GM19035 (cell line): ENCODE results near the gene NFIC.
"Not testable (repeated sequence)": the region's sequence is repeated elsewhere in the genome, so short reads cannot be mapped to it uniquely, and the experiment has no call there.

Experiments used
- ATAC-seq: cut with Tn5 transposase; IDR thresholded peaks from one replicate; pipeline ENCODE4 v1.9.1; 2021; ENCODE audit not compliant: unreplicated experiment

Gene NFIC

DNA sequence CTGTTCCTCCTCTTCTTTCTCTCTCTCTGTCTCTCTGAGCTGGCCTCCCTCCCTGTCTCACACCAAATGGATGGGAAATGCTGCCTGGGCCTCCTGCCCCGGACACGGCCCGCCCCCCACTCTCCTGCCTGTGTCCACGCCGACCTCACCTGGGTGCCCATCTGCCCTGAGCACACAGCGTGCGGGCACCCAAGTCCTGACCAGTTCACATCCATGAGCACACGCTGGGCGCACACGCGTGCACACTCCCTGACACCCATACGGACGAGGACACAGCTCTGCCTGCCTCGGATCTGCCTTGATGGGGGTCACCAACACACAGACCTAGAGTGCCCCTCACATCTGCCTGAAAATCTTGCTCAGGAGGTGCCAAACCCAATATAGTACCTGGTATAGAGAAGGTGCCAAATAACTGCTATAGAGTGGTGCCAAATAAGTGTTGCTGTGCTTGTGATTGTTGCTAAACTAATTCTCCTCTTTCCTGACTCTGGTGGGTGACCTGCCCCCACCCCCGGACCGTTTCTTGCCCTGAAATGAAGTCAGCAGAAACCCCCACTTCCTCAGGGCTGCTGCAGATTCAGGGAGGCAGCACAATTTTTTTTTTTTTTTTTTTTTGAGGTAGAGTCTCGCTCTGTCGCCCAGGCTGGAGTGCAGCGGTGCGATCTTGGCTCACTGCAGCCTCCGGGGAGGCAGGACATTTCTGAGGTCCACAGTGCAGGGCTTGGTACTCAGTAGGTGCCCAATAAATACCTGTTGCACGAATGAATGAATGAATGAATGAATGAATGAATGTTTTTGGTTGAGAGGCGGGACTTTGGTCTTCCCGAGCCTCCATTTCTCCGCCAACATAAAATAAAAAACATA, 4.6 kb downstream of the NFIC start:
- ATAC-seq: no peak

DNA sequence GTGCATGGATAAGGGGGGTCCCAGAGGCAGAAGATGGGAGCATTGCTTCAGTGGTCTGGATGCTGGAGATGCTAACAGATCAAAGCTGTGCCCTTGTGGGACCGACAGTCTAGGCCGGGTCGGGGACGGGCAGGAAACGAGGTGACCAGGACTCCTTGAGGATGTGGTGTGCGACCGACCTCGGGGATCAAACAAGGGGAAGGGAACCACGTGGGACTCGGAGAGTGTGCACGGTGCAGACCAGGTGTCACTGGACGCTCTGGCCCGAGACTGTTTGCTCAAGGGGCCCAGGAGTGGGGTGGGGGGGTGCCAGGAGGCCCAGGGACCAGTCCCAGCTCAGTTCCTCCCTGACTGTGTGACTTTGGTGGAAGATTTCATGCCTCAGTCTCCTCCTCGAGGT, 6.0 kb downstream of the NFIC start:
- no peak for ATAC-seq

DNA sequence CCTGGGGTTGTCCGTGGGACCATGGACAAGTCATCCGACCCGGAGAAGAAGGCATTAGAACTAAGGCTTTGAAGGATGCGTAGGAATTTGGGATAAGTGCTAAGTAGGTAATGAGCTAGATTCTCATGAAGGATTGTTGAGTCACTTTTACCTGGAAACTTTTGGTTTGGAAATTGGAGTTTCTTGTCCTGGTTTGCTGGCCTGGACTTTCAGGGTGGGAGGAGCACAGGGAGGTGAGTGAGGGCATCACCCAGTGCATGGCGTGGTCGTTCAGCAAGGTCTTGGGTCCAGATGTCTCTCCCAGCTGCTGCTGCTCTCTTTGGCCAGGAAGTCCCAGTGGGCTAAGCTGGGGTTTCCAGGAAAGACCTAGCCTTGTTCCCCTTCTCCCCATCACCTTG, 7.6 kb downstream of the NFIC start:
- ATAC-seq: no peak

DNA sequence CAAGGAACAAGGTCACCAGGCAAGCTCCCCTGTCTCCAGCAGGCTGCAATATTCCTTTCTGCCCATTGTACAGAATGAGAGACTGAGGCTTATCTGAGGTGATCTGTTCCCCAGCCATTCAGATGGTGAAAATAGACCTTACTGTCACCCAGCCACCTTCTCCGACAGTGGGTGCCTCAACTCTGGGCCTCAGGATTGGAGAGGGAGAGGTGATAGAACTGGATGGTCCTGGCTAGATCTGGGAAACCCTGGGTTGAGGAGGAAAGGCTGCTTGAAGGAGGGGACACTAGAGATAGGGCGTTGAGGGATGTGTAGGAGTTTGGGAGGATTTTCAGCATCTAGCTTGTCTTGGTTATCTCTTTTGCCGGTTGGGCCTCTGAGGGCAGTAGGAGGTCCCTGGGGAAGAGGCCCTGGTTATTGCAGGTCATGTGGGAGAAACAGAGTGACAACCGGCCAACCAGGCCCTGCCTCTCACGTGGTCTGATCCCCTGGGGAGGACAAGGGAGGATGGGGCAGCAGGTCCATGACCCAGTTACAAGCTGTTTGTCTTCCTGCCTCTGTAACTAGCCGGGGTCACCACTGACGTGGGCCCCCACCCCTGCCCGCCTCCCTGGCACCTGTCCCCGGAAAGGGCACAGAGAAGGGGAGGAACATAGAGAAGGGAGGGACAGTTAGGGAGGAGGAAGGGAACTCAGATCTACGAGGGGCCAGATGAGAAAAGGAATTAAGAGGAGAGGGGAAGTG, 8.2 kb downstream of the NFIC start:
- no peak for ATAC-seq

DNA sequence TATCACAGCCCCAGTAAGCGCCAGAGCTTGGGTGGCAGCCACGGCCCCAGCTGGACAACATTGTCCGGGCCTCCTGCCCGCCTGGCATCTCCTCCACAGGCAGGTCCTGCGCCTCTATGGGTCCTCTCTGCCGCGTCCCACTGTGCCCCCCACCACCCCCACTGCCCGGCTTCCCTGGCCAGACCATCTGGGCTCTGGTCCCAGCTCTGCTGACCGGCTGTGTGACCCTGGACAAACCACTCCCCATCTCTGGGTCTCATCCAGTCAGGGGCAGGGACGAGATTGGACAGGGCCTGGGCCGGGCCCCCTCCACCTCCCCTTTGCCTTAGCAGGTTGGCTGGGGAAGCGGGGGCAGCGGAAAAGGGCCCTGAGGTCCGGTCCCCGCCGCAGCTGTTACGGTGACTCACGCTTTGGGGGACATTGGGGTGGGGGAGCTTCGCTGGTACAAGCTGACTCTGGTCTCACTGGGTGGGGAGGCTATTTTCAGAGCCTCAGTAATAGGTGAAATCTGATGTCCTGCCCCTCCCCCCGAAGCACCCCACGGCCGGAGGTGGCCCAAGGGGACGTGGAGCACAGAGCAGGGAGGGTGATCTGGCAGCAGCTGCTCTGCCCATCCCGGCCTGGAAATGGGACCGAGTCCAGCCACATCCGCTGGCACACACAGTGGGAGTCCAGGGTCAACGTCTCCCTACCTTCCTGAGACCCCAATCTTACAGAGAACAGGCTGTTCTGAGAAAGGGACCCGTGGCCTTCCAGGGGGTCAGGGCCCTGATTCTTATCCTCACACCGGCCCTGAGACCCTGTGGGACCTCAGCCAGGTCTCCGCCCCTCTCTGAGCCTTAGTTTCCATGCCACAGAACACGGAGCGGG, 9.1 kb downstream of the NFIC start:
- ATAC-seq: no peak

DNA sequence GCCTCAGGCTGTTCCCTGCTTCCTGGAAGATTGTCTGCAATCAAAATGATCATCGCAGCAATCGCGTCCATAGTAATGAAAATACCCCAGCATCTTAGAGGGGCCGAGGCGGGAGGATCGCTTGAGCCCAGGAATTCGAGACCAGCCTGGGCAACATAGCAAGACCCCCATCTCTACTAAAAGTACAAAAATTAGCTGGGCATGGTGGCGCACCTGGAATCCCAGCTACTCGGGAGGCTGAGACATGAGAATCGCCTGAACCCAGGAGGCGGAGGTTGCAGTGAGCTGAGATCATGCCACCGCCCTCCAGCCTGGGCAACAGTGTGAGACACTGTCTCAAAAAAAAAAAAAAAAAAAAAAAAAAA, 9.7 kb downstream of the NFIC start:
- ATAC-seq: not testable (repeated sequence)

DNA sequence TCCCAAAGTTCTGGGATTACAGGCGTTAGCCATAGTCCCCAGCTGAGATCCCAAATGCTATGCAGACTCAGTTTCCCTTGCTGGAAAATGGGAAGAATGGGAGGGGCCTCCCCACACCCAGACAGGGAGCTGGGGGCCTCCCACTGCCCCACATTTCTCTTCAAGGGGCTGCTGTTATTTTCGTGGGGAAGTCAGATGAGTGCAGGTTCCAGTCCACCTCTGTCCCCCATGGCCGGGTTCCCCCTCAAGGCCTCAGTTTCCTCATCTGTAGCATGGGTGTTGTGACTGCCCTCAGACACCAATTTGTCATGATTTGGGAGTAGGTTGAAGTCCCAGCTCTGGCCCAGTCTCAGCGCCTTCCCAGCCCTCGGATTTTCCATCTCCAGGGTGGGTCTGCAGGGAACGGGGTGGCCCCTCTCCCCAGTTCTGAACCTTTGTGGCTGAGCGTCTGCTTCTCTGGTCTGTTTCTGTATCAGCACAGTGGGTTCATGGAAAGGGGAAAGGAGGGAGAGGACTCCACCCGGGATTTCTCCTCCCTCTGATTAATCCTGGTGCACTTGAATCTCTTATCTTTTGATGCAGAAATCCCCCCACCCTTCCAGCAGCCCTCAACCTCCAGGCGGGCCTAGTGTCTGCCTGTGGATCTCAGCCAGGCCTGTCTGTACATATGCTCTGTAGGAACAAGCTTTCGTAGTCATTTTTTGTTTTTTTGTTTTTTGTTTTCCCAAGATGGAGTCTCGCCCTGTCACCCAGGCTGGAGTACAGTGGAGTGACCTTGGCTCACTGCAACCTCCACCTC, 12.2 kb downstream of the NFIC start:
- no peak for ATAC-seq

DNA sequence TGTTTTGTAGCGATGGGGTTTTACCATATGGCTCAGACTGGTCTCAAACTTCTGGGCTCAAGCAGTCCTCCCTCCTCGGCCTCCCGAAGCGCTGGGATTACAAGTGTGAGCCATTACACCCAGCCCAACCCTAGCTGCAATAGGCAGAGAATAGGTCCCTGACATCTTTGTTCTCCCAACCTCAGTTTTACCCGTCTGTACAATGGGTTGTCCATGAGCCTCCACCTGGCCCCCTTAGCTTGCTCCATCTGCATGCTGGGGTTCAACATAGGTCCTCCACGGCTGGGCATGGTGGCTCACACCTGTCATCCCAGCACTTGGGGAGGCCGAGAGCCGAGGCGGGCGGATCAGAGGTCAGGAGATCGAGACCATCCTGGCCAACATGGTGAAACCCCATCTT, 14.4 kb downstream of the NFIC start:
- no peak for ATAC-seq

DNA sequence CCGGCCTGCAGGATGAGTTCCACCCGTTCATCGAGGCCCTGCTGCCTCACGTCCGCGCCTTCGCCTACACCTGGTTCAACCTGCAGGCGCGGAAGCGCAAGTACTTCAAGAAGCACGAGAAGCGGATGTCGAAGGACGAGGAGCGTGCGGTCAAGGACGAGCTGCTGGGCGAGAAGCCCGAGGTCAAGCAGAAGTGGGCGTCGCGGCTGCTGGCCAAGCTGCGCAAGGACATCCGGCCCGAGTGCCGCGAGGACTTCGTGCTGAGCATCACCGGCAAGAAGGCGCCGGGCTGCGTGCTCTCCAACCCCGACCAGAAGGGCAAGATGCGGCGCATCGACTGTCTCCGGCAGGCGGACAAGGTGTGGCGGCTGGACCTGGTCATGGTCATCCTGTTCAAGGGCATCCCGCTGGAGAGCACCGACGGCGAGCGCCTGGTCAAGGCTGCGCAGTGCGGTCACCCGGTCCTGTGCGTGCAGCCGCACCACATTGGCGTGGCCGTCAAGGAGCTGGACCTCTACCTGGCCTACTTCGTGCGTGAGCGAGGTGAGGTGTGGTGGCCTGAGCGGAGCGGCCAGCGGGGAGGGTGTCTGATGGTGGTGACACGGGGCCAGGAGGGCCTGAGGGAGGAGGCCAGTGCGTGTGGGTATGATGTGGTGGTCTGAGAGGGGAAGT, 15.5 kb downstream of the NFIC start:
- no peak for ATAC-seq

DNA sequence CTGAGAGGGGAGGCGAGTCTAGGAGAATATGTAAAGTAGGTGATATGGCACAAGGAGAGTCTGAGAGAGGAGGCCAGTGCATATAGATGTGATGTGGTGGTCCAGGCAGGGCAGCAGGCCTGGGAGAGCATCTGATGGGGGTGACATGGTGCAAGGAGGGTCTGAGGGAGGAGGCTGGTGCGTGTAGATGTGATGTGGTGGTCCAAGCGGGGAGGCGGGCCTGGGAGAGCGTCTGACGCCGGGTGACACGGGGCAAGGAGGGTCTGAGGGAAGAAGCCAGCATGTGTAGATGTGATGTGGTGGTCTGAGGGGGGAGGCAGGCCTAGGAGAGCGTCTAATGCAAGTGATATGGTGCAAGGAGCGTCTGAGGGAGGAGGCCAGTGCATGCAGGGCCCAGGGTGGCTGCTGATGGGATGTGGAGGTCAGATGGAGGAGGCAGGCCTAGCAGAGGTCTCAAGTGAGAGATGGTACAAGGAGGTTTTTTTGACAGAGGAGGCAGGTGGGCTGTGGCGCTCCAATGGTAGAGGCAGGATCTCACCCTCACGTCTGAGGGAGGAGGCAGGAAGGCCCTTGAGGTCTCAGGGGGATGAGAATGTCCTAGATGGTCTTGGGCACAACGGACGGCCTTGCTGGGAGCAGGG, 16.2 kb downstream of the NFIC start:
- no peak for ATAC-seq

DNA sequence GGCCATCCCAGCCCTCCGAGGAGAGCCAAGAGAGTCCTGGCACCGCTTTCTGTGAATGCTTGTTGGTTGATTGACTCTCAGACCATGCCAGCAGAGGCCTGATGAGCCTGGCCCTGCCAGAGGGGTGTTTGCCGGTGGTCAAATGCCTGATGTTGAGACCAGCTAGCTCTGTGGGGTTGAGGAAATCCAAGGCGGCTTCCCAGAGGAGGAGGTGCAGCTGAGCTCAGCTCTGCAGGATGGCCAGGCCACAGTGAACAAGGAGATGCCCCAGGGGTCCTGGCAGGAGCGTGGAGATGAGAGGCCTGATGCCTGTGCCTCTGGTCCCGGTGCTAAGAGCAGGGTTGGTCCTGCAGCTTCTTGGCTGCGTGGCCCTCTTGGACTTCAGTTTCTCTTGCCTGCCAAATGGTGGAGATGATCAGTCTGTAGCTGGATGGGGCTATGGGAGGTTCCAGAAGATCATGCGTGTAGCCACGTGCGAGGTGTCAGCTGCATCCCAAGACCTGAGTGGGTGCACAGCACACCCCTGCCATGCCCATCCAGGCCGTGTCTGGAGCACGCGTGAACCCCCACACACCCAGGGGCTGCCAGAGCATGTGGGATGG, 16.8 kb downstream of the NFIC start:
- ATAC-seq: no peak

DNA sequence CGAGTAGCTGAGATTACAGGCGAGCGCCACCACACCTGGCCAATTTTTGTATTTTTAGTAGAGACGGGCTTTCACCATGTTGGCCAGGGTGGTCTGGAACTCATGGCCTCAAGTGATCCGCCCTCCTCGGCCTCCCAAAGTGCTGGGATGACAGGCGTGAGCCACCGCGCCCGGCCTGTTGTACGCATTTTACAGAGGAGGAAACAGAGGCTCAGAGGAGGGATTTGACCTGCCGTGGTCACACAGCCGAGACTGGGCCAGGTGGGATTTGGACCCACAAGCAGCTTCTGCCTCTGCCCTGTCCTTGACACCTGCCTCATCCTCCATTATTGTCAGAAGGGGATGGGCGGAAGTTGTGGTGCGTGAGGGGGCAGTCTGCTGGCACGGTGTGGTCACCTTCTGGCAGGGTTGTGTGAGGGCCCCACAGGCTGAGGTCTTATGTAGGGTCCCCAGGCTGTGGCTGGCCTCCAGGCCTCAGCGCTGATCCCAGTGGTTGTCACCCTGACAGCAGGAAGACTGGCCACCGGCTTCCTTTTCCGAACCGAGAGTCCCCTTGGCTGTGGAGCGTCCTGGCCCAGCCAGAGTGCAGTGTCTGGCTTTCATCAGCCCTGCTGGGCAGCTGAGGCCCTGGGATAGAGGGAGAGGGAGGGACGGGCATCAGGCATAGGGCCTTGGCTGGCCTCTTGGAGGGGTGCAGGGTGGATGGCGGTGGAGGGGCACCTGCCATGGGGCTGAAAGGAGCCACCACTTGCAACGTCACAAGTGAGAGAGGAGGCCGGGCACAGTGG, 20.3 kb downstream of the NFIC start:
- ATAC-seq: no peak

DNA sequence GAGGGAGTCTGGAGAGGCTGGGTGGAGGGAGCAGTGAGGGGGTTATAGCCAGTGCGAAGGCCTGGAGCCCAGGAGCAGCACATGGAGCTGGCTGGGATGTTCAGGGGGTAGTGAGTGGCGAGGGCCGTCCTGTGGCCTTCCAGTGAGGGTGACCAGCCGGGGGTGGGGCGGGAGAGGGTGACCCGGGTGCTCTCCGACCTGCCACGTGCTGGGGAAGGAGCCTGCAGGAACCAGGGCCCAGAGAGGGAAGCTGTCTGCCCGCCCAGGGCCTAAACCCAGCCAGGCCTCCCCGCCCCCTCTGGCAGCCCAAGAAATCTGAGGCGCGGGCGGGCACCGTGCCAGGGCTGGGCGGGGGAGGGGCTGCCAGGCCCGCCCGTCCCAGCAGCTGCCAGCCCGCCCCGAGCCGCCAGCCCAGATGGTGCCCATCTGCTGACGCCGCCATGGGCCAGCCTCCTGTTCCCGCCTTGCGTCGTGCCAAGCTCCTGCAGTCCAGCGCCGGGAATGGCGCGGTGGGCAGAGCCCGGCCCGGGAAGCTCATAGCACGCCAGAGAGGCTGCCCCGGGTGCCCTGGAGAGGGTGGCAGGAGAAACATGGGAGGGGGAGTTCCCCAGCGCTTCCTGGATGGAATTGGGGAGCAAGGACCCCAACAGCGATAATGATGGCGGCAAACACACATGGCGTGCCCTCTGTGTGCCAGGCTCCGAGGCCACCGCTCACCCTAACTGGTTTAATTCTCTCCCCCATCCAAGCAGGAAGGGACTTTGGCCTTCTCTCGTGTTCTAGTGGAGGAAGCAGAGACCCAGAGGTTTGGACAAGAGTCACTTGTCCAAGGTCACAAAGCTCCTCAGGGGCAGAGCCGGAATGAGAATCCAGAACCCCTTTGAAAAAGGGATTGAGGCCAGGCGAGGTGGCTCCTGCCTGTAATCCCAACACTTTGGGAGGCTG, 21.5 kb downstream of the NFIC start:
- ATAC-seq: no peak

DNA sequence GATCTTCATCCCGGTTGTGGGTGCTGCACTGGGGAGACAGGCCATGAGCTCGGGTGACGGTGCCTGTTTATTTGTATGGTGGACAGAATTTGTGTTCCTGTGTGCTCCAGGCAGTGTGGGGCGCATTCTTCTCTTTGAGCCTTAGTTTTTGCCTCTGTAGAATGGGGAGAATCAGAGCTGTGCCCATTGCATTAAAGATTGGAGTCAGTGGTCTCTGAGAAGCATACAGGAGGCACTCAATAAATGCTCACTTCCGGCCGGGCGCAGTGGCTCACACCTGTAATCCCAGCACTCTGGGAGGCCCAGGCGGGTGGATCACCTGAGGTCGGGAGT, 23.0 kb downstream of the NFIC start:
- no peak for ATAC-seq

DNA sequence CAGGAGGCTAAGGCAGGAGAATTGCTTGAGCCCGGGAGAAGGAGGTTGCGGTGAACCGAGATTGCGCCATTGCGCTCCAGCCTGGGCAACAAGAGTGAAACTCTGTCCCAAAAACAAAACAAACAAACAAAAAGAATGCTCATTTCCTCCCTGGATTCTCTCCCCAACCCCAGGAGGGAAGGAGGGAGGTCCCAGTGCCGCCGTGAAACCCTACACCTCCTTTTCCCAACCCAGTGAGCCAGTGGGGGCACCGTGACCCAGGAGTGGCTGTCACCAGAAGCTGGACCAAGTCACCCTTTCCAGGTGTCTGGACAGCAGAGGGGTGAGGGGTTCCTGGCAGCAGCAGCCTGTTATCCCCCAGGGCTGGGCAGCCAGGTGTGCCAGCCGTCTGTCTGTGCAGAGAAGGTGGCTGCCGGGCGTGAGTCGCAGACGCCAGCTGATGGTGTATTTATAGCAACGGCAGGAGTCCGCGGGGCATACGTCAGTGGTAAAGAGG, 23.5 kb downstream of the NFIC start:
- no peak for ATAC-seq

DNA sequence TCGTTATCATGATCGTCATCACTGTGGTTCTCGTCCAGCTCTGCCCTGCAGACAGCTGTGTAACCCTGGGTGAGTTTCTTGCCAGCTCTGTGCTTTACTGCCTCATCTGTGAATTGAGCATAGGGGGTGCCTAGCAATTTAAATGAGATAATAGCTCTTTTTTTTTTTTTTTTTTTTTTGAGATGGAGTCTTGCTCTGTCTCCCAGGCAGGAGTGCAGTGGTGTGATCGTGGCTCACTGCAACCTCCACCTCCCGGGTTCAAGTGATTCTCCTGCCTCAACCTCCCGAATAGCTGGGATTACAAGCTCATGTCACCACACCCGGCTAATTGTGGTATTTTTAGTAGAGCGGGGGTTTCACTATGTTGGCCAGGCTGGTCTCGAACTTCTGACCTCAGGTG, 25.5 kb downstream of the NFIC start:
- ATAC-seq: not testable (repeated sequence)

DNA sequence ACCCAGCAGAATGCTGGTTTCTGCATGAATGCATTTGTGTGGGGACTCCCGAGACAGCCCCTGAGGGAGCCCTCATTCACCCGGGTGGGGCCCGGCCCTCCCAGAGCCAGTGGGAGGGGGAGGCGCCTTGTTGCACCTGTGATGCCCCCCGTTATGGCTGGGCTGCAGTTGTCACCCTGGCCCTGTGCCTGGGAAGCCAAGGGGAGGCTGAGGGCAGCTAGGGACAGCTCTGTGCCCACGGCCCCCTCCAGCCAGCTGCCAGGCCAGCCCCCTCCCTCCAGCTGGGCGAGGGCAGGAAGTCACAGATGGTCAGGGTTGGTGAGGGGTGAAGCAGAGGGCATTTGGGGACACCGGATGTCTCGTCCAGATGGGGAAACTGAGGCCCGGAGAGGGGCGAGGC, 26.1 kb downstream of the NFIC start:
- no peak for ATAC-seq
